H1 (cell line): ENCODE results near the gene PAQR4. TPM values are rescaled to one million over a fixed set of nuclear protein-coding genes. Genes with fewer than 3 reads are reported as not detected.

Experiments
- CTCF ChIA-PET: fragments of 300-600 bp; sonication (Branson Sonifier 250); formaldehyde crosslinking; loops from one replicate; lab custom pipeline; 2021; ENCODE audit not compliant: partially characterized antibody; lab: Charles Lee
- POLR2A ChIA-PET: fragments of 300-600 bp; sonication (Branson Sonifier 250); formaldehyde crosslinking; loops from one replicate; lab custom pipeline; 2021; ENCODE audit warnings: inconsistent platforms; ENCODE audit not compliant: partially characterized antibody; lab: Charles Lee
- DNase-seq, 2 experiments: peaks; one replicate each; pipeline versions ENCODE4 v3.0.0 to v3.0.0-alpha.2; 2010 to 2022; ENCODE audit warnings: low spot score in 2 of 2, low read depth in 1 of 2, mixed read lengths in 1 of 2
- FAIRE-seq: peaks from 2 replicates; lab custom pipeline; 2011; peaks lifted over from hg19 to GRCh38; lab: Jason Lieb, UNC
- H2AFZ ChIP-seq: 2 replicates; pipeline ENCODE4 v1.8.1; 2012; ENCODE audit warnings: low read length, inconsistent platforms
- H2AK5ac ChIP-seq: 2 replicates; pipeline ENCODE4 v1.6.1; 2013; ENCODE audit warnings: low read depth, low read length
- H2BK120ac ChIP-seq: replicated peaks from 2 replicates; pipeline ENCODE3; 2013; ENCODE audit warnings: low read depth, low read length, inconsistent platforms
- H2BK12ac ChIP-seq: 2 replicates; pipeline ENCODE4 v1.6.1; 2013; ENCODE audit warnings: low read depth, low read length
- H2BK15ac ChIP-seq: 2 replicates; pipeline ENCODE4 v1.6.1; 2013; ENCODE audit warnings: low read length
- H2BK20ac ChIP-seq: 2 replicates; pipeline ENCODE4 v1.6.1; 2013; ENCODE audit warnings: low read length
- H2BK5ac ChIP-seq: 2 replicates; pipeline ENCODE4 v1.6.1; 2013; ENCODE audit warnings: low read depth, low read length
- H3K14ac ChIP-seq: 2 replicates; pipeline ENCODE4 v1.6.1; 2013; ENCODE audit warnings: inconsistent platforms; ENCODE audit not compliant: insufficient read length
- H3K18ac ChIP-seq: 2 replicates; pipeline ENCODE4 v1.6.1; 2013; ENCODE audit warnings: low read length; ENCODE audit errors: extremely low read depth
- H3K23ac ChIP-seq: 2 replicates; pipeline ENCODE4 v1.6.1; 2013; ENCODE audit warnings: inconsistent platforms; ENCODE audit not compliant: insufficient read length
- H3K23me2 ChIP-seq: 2 replicates; pipeline ENCODE4 v1.6.1; 2013; ENCODE audit warnings: low read depth, low read length
- H3K27ac ChIP-seq: 2 replicates; pipeline ENCODE4 v1.6.1; 2011; ENCODE audit warnings: low read depth, low read length, inconsistent platforms
- H3K27me3 ChIP-seq, 4 experiments: replicated peaks in 1 of 4; 1 replicate in 1 of 4; 2 replicates in 3 of 4; pipeline versions ENCODE4 v1.6.1 to v1.8.1; 2011 to 2013; ENCODE audit warnings: low read length in 3 of 4, mild to moderate bottlenecking in 3 of 4, inconsistent platforms in 2 of 4, mixed read lengths in 2 of 4, moderate library complexity in 1 of 4; ENCODE audit not compliant: control insufficient read depth in 3 of 4, insufficient read depth in 3 of 4; ENCODE audit errors: extremely low read depth in 1 of 4
- H3K36me3 ChIP-seq, 4 experiments: 2 replicates each; pipeline versions ENCODE4 v1.6.1 to v1.8.1; 2011 to 2013; ENCODE audit warnings: mild to moderate bottlenecking in 4 of 4, low read length in 3 of 4, moderate library complexity in 2 of 4, control low read depth in 1 of 4, inconsistent platforms in 1 of 4; ENCODE audit not compliant: insufficient read depth in 4 of 4, control insufficient read depth in 2 of 4
- H3K4ac ChIP-seq: replicated peaks from 2 replicates; pipeline ENCODE3; 2013; ENCODE audit warnings: low read length, low read depth, mixed read lengths, inconsistent platforms; ENCODE audit not compliant: insufficient read length
- H3K4me1 ChIP-seq, 4 experiments: replicated peaks in 1 of 4; 1 replicate in 1 of 4; 2 replicates in 3 of 4; pipeline versions ENCODE4 v1.6.1 to v1.8.1; 2011 to 2013; ENCODE audit warnings: low read length in 3 of 4, inconsistent platforms in 2 of 4, mixed read lengths in 1 of 4; ENCODE audit not compliant: insufficient read depth in 4 of 4, control insufficient read depth in 3 of 4
- H3K4me2 ChIP-seq, 2 experiments: 2 replicates each; pipeline versions ENCODE4 v1.6.1 to v1.8.1; 2011 to 2013; ENCODE audit warnings: low read depth in 2 of 2, low read length in 2 of 2, control low read depth in 1 of 2, inconsistent platforms in 1 of 2, mild to moderate bottlenecking in 1 of 2; ENCODE audit not compliant: insufficient read depth in 1 of 2
- H3K4me3 ChIP-seq, 4 experiments: fragments of 200-600, 300-600 bp in 1 of 4; sonication (generic), shearing (Covaris generic), sonication (Bioruptor Twin) in 1 of 4; 2 replicates each; pipeline versions ENCODE4 v1.5.1 to v1.8.1; 2011 to 2016; ENCODE audit warnings: low read length in 4 of 4, low read depth in 3 of 4, control low read depth in 2 of 4, inconsistent platforms in 2 of 4, mild to moderate bottlenecking in 2 of 4, mixed read lengths in 1 of 4, moderate library complexity in 1 of 4; ENCODE audit not compliant: insufficient read depth in 2 of 4; ENCODE audit errors: extremely low read depth in 1 of 4
- H3K56ac ChIP-seq: replicated peaks from 2 replicates; pipeline ENCODE3; 2013; ENCODE audit warnings: low read depth, mild to moderate bottlenecking, mixed read lengths, low read length, inconsistent platforms; ENCODE audit not compliant: insufficient read length
- H3K79me1 ChIP-seq: 2 replicates; pipeline ENCODE4 v1.6.1; 2013; ENCODE audit warnings: low read depth, low read length, control low read depth
- H3K79me2 ChIP-seq, 2 experiments: 2 replicates each; pipeline versions ENCODE4 v1.6.1 to v1.8.1; 2012 to 2013; ENCODE audit warnings: low read length in 2 of 2, mild to moderate bottlenecking in 2 of 2, inconsistent platforms in 1 of 2; ENCODE audit not compliant: insufficient read depth in 2 of 2, control insufficient read depth in 1 of 2
- H3K9ac ChIP-seq, 4 experiments: replicated peaks in 1 of 4; 1 replicate in 1 of 4; 2 replicates in 3 of 4; pipeline versions ENCODE4 v1.6.1 to v1.8.1; 2011 to 2013; ENCODE audit warnings: low read depth in 3 of 4, low read length in 3 of 4, control low read depth in 2 of 4, mild to moderate bottlenecking in 2 of 4, moderate library complexity in 2 of 4, inconsistent platforms in 1 of 4; ENCODE audit errors: extremely low read depth in 1 of 4
- H3K9me3 ChIP-seq, 2 experiments: 2 replicates each; pipeline versions ENCODE4 v1.6.1 to v1.8.1; 2012 to 2013; ENCODE audit warnings: mild to moderate bottlenecking in 2 of 2, moderate library complexity in 2 of 2, control low read depth in 1 of 2, inconsistent platforms in 1 of 2, low read depth in 1 of 2, low read length in 1 of 2, mixed read lengths in 1 of 2; ENCODE audit not compliant: insufficient read depth in 2 of 2
- H4K20me1 ChIP-seq, 2 experiments: replicated peaks in 1 of 2; 2 replicates each; pipeline versions ENCODE3 to v1.8.1; 2011 to 2013; ENCODE audit warnings: inconsistent platforms in 2 of 2, low read length in 2 of 2, mild to moderate bottlenecking in 1 of 2; ENCODE audit not compliant: insufficient read depth in 2 of 2, control insufficient read depth in 1 of 2
- H4K5ac ChIP-seq: 2 replicates; pipeline ENCODE4 v1.6.1; 2013; ENCODE audit warnings: low read length, low read depth, mixed read lengths, inconsistent platforms; ENCODE audit not compliant: insufficient read length
- H4K8ac ChIP-seq: 2 replicates; pipeline ENCODE4 v1.8.0; 2013; ENCODE audit warnings: mild to moderate bottlenecking, moderate library complexity, low read length, inconsistent platforms; ENCODE audit not compliant: insufficient read depth; ENCODE audit errors: extremely low read depth
- H4K91ac ChIP-seq: replicated peaks from 2 replicates; pipeline ENCODE3; 2013; ENCODE audit warnings: low read length, mixed read lengths, inconsistent platforms; ENCODE audit not compliant: insufficient read length
- ATF3 ChIP-seq: IDR thresholded peaks from 2 replicates; pipeline ENCODE4 v1.6.1; 2011; ENCODE audit warnings: low read depth, mild to moderate bottlenecking, low read length; ENCODE audit not compliant: insufficient read depth
- BCL11A ChIP-seq, 2 experiments: IDR thresholded peaks; one replicate each; pipeline ENCODE4 v1.6.1; 2011; ENCODE audit warnings: low read depth in 2 of 2, low read length in 2 of 2, mild to moderate bottlenecking in 2 of 2
- FOSL1 ChIP-seq: IDR thresholded peaks from 2 replicates; pipeline ENCODE4 v1.6.1; 2011; ENCODE audit warnings: mild to moderate bottlenecking, low read depth, low read length, moderate library complexity; ENCODE audit not compliant: insufficient read depth
- JUN ChIP-seq: IDR thresholded peaks from 2 replicates; pipeline ENCODE4 v1.6.1; 2011; ENCODE audit warnings: low read depth, mild to moderate bottlenecking, improper control_type of control experiment, low read length
- KDM4A ChIP-seq: IDR thresholded peaks from one replicate; pipeline ENCODE4 v1.7.1; 2012; ENCODE audit warnings: low read depth, mild to moderate bottlenecking, moderate library complexity, low read length, inconsistent platforms; ENCODE audit not compliant: severe bottlenecking
- PHF8 ChIP-seq: fragments of 200-600 bp; sonication (generic); conservative IDR thresholded peaks from 2 replicates; pipeline ENCODE4 v1.7.1; 2012; ENCODE audit warnings: low read depth, mild to moderate bottlenecking, inconsistent platforms, low read length, moderate library complexity
- POLR2A ChIP-seq, 2 experiments: IDR thresholded peaks; 1 replicate in 1 of 2; 2 replicates in 1 of 2; pipeline ENCODE4 v1.6.1; 2011; ENCODE audit warnings: low read depth in 2 of 2, low read length in 2 of 2, mild to moderate bottlenecking in 2 of 2; ENCODE audit errors: control extremely low read depth in 1 of 2
- RXRA ChIP-seq: IDR thresholded peaks from 2 replicates; pipeline ENCODE4 v1.6.1; 2011; ENCODE audit warnings: low read depth, mild to moderate bottlenecking, low read length, moderate library complexity; ENCODE audit not compliant: insufficient read depth
- WGBS, 2 experiments: shearing (Covaris generic) in 1 of 2; methylation state at CpG; one replicate each; pipeline versions ENCODE4 v1.1.6 to v1.1.7; 2013 to 2015; ENCODE audit warnings: low lambda C conversion rate in 2 of 2, mixed read lengths in 2 of 2, inconsistent platforms in 1 of 2, low coverage in 1 of 2, missing lambda C conversion rate in 1 of 2; ENCODE audit not compliant: insufficient replicate concordance in 2 of 2, insufficient coverage in 1 of 2, insufficient read length in 1 of 2; ENCODE audit errors: extremely low coverage in 1 of 2, missing lambda C conversion rate in 1 of 2; 5-methylcytosine and 5-hydroxymethylcytosine counted together
- polyA plus RNA-seq, 7 experiments: library from polyadenylated mRNA; depleted of rRNA in 3 of 7; stranded (reverse) in 5 of 7; unstranded in 2 of 7; fragments of >200 nt in 5 of 7; fragments of 200-250 nt in 2 of 7; gene quantifications; 1 replicate in 5 of 7; 2 replicates in 1 of 7; 4 replicates in 1 of 7; pipeline versions ENCODE4 v1.2.1 to v1.2.3, GENCODE V29; 2011 to 2013; ENCODE audit warnings: missing spikeins in 2 of 7, mixed read lengths in 2 of 7
- total RNA-seq: library from RNA; stranded (reverse); fragmentation: NEBNext Ultra II Directional; extraction: Animal tissue kit (Norgen Biotek cat#: 25700); gene quantifications from 2 replicates; pipeline ENCODE4 v1.2.1, GENCODE V29; 2021

The PAQR4 gene
- total and polyA plus RNA-seq, 2 of the 8 experiments (the other 6 are each of a cell fraction or from before 2014, with no cell fraction given): 28.2 to 34.6 TPM

DNA sequence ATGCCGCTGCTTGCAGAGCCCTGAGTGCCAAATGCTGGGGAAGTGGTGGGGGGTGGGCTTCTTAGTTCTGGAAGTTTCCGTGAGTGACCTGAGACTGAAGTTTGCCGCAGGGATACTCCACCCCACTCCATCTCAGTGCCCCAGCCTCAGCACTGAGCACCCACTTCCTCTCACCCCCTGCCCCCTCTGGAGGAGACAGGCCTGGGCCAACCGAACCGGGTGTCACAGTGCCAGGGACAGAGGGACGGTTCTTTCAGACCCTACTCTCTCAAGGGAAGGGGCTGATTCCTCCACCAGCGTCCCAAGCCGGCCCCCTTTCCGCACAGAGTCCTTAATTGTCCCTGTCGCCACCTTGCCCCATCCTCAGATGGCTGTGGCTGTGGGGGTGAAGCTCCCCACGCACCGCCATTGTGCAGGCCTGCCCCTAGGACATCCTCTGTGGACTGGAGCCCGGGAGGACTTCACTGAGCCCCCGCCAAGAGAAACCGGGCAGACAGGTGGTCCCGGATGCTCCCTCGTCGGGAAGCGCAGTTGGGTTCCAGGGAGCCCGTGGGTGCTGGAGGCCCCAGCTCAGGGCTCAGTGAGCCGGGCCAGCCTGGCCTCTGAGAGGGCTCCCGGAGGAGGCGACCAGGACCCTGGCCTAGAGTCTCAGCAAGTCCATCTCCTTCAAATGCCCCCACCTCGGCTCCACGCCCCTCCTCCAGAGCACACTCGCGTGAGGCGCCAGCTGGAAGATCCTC lies 6.6 kb upstream of the PAQR4 start:
- no peak overlapping the region for H2BK120ac ChIP-seq
- H3K56ac ChIP-seq: no peak overlapping the region
- peak overlapping the region; percentile 96 for H3K18ac ChIP-seq
- H3K27ac ChIP-seq: no peak overlapping the region
- H3K4ac ChIP-seq: peak overlapping the region; percentile 80
- TF ChIP-seq POLR2A (IDR thresholded peaks at IDR 0.05; ENCODE audit: control extremely low read depth in 1 of 2, low read depth in 2 of 2, low read length in 2 of 2) (no peak), JUN (no peak), RXRA (no peak), BCL11A (IDR thresholded peaks at IDR 0.05; ENCODE audit: low read depth in 2 of 2, low read length in 2 of 2) (no peak), FOSL1 (no peak), ATF3 (no peak), KDM4A (no peak), PHF8 (no peak)
- 0 out of 2 replicates have a peak overlapping the region, but pooled peaks have one; percentile 80 for H4K8ac ChIP-seq
- peak overlapping the region; percentile 64 to 86 for H3K4me2 ChIP-seq
- peak overlapping the region; percentile 95 for H4K91ac ChIP-seq
- no peaks in the 10 kb centered on the region for H3K79me2 ChIP-seq
- 67% methylated on average over 25 of the region's 28 CpGs; no CpG with 5 or more reads in 1 of the 2 experiments for WGBS, 2 experiments
- no peak overlapping the region for H4K5ac ChIP-seq
- peaks cover 5 to 6% of the 10 kb centered on the region in 2 experiments for H4K20me1 ChIP-seq
- ChIA-PET CTCF (interaction anchor here (0.6 to 5.6 kb wide), 15 partner anchors 9 to 146 kb away, joined by 3 to 41 read pairs (median 5); partner anchors contain the start of genes PKMYT1 and PRSS21), POLR2A (interaction anchor here (1.0 to 25.4 kb wide), 9 partner anchors 11 to 190 kb away, joined by 3 to 455 read pairs (median 4); partner anchors contain the start of genes CLDN6, HCFC1R1, PKMYT1 and THOC6)
- H2BK15ac ChIP-seq: peak overlapping the region; percentile 72; the same call in 1 of the 2 replicates
- DNase-seq (peak in 1 of 2 experiments; percentile 76), FAIRE-seq (no peak)
- H3K9me3 ChIP-seq: no peaks in the 10 kb centered on the region
- peak overlapping the region; percentile 27; the same call in 1 of the 2 replicates for H2BK12ac ChIP-seq
- H3K79me1 ChIP-seq: no peaks in the 10 kb centered on the region
- H3K9ac ChIP-seq: no peak overlapping the region
- H3K23me2 ChIP-seq: peaks cover 18% of the 10 kb centered on the region
- H3K27me3 ChIP-seq: peaks cover 9 to 19% (median 14%) of the 10 kb centered on the region in 4 experiments; a peak in 6 of 7 replicates
- H2AK5ac ChIP-seq: no peak overlapping the region; the same call in 1 of the 2 replicates
- H3K4me1 ChIP-seq: peaks cover 0 to 19% (median 10%) of the 10 kb centered on the region in 4 experiments; a peak in 5 of 7 replicates
- H3K14ac ChIP-seq: no peak overlapping the region
- H3K23ac ChIP-seq: no peak overlapping the region
- peak overlapping the region; percentile 72; the same call in 1 of the 2 replicates for H2BK20ac ChIP-seq
- 0 out of 2 replicates have a peak overlapping the region, but pooled peaks have one; percentile 24 for H2BK5ac ChIP-seq
- H3K36me3 ChIP-seq: no peaks in the 10 kb centered on the region
- H3K4me3 ChIP-seq: peak overlapping the region; percentile 14 to 80 (median 28)
- no peak overlapping the region for H2AFZ ChIP-seq
